Right lobe of liver (tissue), 6 donors: ENCODE data around the gene PRDM16. TPM values are rescaled to one million over a fixed set of nuclear protein-coding genes. Genes with fewer than 3 reads are reported as not detected.

Source experiments
- ATAC-seq, 4 donors: fragments of 200-7000 bp; cut with Tn5 transposase; one replicate each; pipeline ENCODE4 v1.9.1; 2020; ENCODE audit warnings: mild to moderate bottlenecking in 4 of 4, moderate library complexity in 4 of 4
- DNase-seq, 3 donors: peaks; one replicate each; pipeline ENCODE4 v3.0.0-alpha.2; 2020
- H3K27ac ChIP-seq, 3 donors: fragments of 200-600 bp; one replicate each; pipeline ENCODE4 v1.8.0; 2022
- H3K27me3 ChIP-seq, 2 donors: fragments of 200-600 bp; one replicate each; pipeline ENCODE4 v1.8.0; 2022
- H3K36me3 ChIP-seq, 4 donors: fragments of 200-600 bp; sonication (generic) in 1 of 4; one replicate each; pipeline versions ENCODE4 v1.5.1 to v1.8.0; 2017 to 2022; ENCODE audit warnings: control low read depth in 1 of 4
- H3K4me1 ChIP-seq, 4 donors: fragments of 200-600 bp; sonication (generic) in 1 of 4; one replicate each; pipeline versions ENCODE4 v1.5.1 to v1.8.0; 2017 to 2022; ENCODE audit warnings: control low read depth in 1 of 4
- H3K4me3 ChIP-seq, 3 donors: fragments of 200-600 bp; one replicate each; pipeline ENCODE4 v1.8.0; 2022
- H3K9me3 ChIP-seq, 4 donors: fragments of 200-600 bp; sonication (generic) in 1 of 4; one replicate each; pipeline versions ENCODE4 v1.5.1 to v1.8.0; 2017 to 2022; ENCODE audit warnings: control low read depth in 1 of 4
- CTCF ChIP-seq, 4 donors: fragments of 200-600 bp in 3 of 4; fragments of 450-650 bp in 1 of 4; IDR thresholded peaks; one replicate each; pipeline versions ENCODE4 v1.5.1 to v1.8.0; 2016 to 2022; ENCODE audit warnings: antibody characterized with exemption in 4 of 4, mild to moderate bottlenecking in 2 of 4
- POLR2A ChIP-seq: fragments of 450-650 bp; IDR thresholded peaks from one replicate; pipeline ENCODE4 v1.6.1; 2017; ENCODE audit warnings: antibody characterized with exemption, mild to moderate bottlenecking
- WGBS: methylation state at CpG from one replicate; pipeline ENCODE4 v1.1.6; 2018; ENCODE audit warnings: low coverage, low lambda C conversion rate; ENCODE audit not compliant: insufficient coverage; ENCODE audit errors: missing lambda C conversion rate; 5-methylcytosine and 5-hydroxymethylcytosine counted together
- intact Hi-C, 2 donors: fragments of 100-400 bp; cut with DNase I; formaldehyde crosslinking; loops; one replicate each; pipeline versions ENCODE4 v1.11.2 to v1.14.1; 2022
- total RNA-seq, 6 experiments: library from RNA; depleted of rRNA in 2 of 6; stranded (reverse); fragments of >200 nt in 2 of 6; fragmentation: NEBNext Ultra II Directional in 3 of 6; extraction: Animal tissue kit (Norgen Biotek cat#: 25700) in 3 of 6; gene quantifications; one replicate each; pipeline versions ENCODE4 v1.1.0 to v1.2.4, GENCODE V29; 2016 to 2023
- donor health status: DM: no; HTN: yes; CAD: no.
- donor health status: DM: no; HTN: no; CAD: no.
- donor health status: DM: no; HTN: no; CAD: no.
- donor health status: DM: no; HTN: yes; CAD: no.
- donor health status: DM: no; HTN: yes; CAD: no.

The PRDM16 gene
- total RNA-seq, 6 experiments from 2014 or later = 0.06 to 0.75 (median 0.28) TPM

GRCh38 chr1:3296326-3296725, 227.3 kb downstream of the PRDM16 start:
- 34% methylated on average over 3 of the region's 11 CpGs for WGBS
- no peak overlapping the region for H3K27ac ChIP-seq
- ATAC-seq (no peak), DNase-seq (no peak)
- no peak overlapping the region for H3K4me3 ChIP-seq
- H3K9me3 ChIP-seq = no peaks in the 10 kb centered on the region
- TF ChIP-seq POLR2A (no peak), CTCF (IDR thresholded peaks at IDR 0.05) (no peak)
- no peaks in the 10 kb centered on the region for H3K4me1 ChIP-seq
- intact Hi-C loops = no loop called here
- no peaks in the 10 kb centered on the region for H3K36me3 ChIP-seq
- no peaks in the 10 kb centered on the region for H3K27me3 ChIP-seq

- no peaks in the 10 kb centered on the region for H3K27me3 ChIP-seq
- no peak overlapping the region for H3K4me3 ChIP-seq
- TF ChIP-seq CTCF (IDR thresholded peaks at IDR 0.05) = no peak
- TF ChIP-seq POLR2A = no peak
- no peaks in the 10 kb centered on the region for H3K4me1 ChIP-seq
- ATAC-seq = no peak
- DNase-seq = no peak
- H3K9me3 ChIP-seq = no peaks in the 10 kb centered on the region
- WGBS = 87% methylated on average over 9 of the region's 16 CpGs
- intact Hi-C loops = no loop called here
- H3K27ac ChIP-seq = no peak overlapping the region
- H3K36me3 ChIP-seq = no peaks in the 10 kb centered on the region
Observed at GRCh38 chr1:3296826-3297225, 227.8 kb downstream of the PRDM16 start.

- H3K27ac ChIP-seq = no peak overlapping the region
- ATAC-seq = no peak
- no peaks in the 10 kb centered on the region for H3K27me3 ChIP-seq
- H3K9me3 ChIP-seq = no peaks in the 10 kb centered on the region
- no peak for DNase-seq
- TF ChIP-seq CTCF (IDR thresholded peaks at IDR 0.05) (no peak), POLR2A (no peak)
- H3K36me3 ChIP-seq = no peaks in the 10 kb centered on the region
- H3K4me3 ChIP-seq = no peak overlapping the region
- intact Hi-C loops = no loop called here
- WGBS = no CpG with 5 or more reads among the region's 7 CpGs
- H3K4me1 ChIP-seq = no peaks in the 10 kb centered on the region
Observed at GRCh38 chr1:3297756-3298155, 228.8 kb downstream of the PRDM16 start.

GRCh38 chr1:3298197-3298596, 229.2 kb downstream of the PRDM16 start:
- Histone ChIP-seq H3K4me1 (no peaks in the 10 kb centered on the region), H3K27me3 (no peaks in the 10 kb centered on the region), H3K9me3 (no peaks in the 10 kb centered on the region), H3K36me3 (no peaks in the 10 kb centered on the region), H3K27ac (no peak overlapping the region), H3K4me3 (no peak overlapping the region)
- DNase-seq (no peak), ATAC-seq (no peak)
- no CpG with 5 or more reads among the region's 15 CpGs for WGBS
- TF ChIP-seq POLR2A = no peak
- intact Hi-C loops = no loop called here

- no peaks in the 10 kb centered on the region for H3K27me3 ChIP-seq
- H3K9me3 ChIP-seq = no peaks in the 10 kb centered on the region
- H3K27ac ChIP-seq = no peak overlapping the region
- no peak for TF ChIP-seq POLR2A
- no peak for TF ChIP-seq CTCF (IDR thresholded peaks at IDR 0.05)
- no CpG with 5 or more reads among the region's 11 CpGs for WGBS
- DNase-seq (no peak), ATAC-seq (no peak)
- H3K36me3 ChIP-seq = no peaks in the 10 kb centered on the region
- intact Hi-C loops = no loop called here
- H3K4me3 ChIP-seq = no peak overlapping the region
- no peaks in the 10 kb centered on the region for H3K4me1 ChIP-seq
Observed at GRCh38 chr1:3304246-3304645, 235.2 kb downstream of the PRDM16 start.
